Measurements from ENCODE around the gene ADGRV1.
"Not testable (repeated sequence)": the region's sequence is repeated elsewhere in the genome, so short reads cannot be mapped to it uniquely, and the experiment has no call there.

Gene ADGRV1

DNA sequence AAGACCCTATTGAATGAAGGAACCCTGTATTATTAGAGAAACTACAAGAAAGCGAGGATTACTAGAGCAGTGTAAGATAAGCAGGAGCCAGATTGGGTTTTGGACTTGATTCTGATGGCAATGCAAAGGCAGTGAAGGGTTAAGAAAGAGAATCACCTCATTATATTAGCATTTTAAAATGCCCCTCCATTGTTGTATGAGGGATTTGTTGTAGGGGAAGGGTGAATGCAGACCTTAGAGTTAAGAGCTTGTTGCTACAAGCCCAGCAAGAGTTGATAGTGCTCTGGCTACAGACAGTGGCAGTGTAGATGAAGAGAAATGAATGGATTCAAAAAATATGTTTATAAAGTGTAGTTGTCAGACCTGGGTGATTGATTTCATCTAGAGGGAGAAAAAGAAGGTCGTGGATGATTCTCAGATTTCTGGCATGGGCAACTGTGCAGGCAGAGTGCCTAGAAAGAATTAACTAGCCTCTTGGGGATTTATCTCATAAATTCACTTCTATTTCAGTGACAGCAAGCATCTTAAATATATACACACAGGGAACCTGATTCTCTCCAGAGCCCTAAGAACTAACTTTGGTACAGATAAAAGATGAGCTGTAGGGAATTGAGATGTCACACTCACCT is 479.7 kb downstream of the ADGRV1 start:
- Histone ChIP-seq H3F3A (ENCODE audit: control insufficient read depth, insufficient read depth) (no peaks in the 10 kb centered on the region), H3K9me2 (replicated peaks; ENCODE audit: control insufficient read depth, low read length) (no peaks in the 10 kb centered on the region), H3K27ac (ENCODE audit: low read depth, low read length) (no peak overlapping the region), H3K9me3 (ENCODE audit: control insufficient read depth, insufficient read depth, low read length) (no peaks in the 10 kb centered on the region), H3K4me3 (ENCODE audit: low read length) (no peak overlapping the region), H3K4me2 (ENCODE audit: low read length) (no peak overlapping the region), H4K20me1 (ENCODE audit: control insufficient read depth, insufficient read depth, low read depth, low read length) (no peaks in the 10 kb centered on the region), H3K36me3 (ENCODE audit: control insufficient read depth, low read length) (no peaks in the 10 kb centered on the region), H3K4me1 (ENCODE audit: control insufficient read depth, low read length) (no peaks in the 10 kb centered on the region), H3K27me3 (ENCODE audit: control insufficient read depth, low read length) (no peaks in the 10 kb centered on the region), H3K79me2 (ENCODE audit: control insufficient read depth, low read length) (no peaks in the 10 kb centered on the region)
- TF ChIP-seq, protein P1, sequence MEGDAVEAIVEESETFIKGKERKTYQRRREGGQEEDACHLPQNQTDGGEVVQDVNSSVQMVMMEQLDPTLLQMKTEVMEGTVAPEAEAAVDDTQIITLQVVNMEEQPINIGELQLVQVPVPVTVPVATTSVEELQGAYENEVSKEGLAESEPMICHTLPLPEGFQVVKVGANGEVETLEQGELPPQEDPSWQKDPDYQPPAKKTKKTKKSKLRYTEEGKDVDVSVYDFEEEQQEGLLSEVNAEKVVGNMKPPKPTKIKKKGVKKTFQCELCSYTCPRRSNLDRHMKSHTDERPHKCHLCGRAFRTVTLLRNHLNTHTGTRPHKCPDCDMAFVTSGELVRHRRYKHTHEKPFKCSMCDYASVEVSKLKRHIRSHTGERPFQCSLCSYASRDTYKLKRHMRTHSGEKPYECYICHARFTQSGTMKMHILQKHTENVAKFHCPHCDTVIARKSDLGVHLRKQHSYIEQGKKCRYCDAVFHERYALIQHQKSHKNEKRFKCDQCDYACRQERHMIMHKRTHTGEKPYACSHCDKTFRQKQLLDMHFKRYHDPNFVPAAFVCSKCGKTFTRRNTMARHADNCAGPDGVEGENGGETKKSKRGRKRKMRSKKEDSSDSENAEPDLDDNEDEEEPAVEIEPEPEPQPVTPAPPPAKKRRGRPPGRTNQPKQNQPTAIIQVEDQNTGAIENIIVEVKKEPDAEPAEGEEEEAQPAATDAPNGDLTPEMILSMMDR (IDR thresholded peaks at IDR 0.05; ENCODE audit: low read depth, low read length, poor library complexity, severe bottlenecking) = no peak
- no peak for TF ChIP-seq EZH2phosphoT487 (IDR thresholded peaks at IDR 0.05; ENCODE audit: borderline replicate concordance, low read length)

DNA sequence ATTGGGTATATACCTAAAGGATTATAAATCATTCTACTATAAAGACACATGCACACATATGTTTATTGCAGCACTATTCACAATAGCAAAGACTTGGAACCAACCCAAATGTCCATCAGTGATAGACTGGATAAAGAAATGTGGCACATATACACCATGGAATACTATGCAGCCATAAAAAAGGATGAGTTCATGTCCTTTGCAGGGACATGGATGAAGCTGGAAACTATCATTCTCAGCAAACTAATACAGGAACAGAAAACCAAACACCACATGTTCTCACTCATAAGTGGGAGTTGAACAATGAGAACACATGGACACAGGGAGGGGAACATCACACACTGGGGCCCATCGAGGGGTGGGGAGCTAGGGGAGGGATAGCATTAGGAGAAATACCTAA is 482.5 kb downstream of the ADGRV1 start:
- not testable (repeated sequence) for H3K27me3 ChIP-seq (ENCODE audit: control insufficient read depth, low read length); H3K36me3 ChIP-seq (ENCODE audit: control insufficient read depth, low read length); H4K20me1 ChIP-seq (ENCODE audit: control insufficient read depth, insufficient read depth, low read depth, low read length); H3K79me2 ChIP-seq (ENCODE audit: control insufficient read depth, low read length); H3K4me1 ChIP-seq (ENCODE audit: control insufficient read depth, low read length); H3K9me3 ChIP-seq (ENCODE audit: control insufficient read depth, insufficient read depth, low read length); H3K4me2 ChIP-seq (ENCODE audit: low read length); H3K4me3 ChIP-seq (ENCODE audit: low read length); H3F3A ChIP-seq (ENCODE audit: control insufficient read depth, insufficient read depth); H3K27ac ChIP-seq (ENCODE audit: low read depth, low read length); H3K9me2 ChIP-seq (replicated peaks; ENCODE audit: control insufficient read depth, low read length)

DNA sequence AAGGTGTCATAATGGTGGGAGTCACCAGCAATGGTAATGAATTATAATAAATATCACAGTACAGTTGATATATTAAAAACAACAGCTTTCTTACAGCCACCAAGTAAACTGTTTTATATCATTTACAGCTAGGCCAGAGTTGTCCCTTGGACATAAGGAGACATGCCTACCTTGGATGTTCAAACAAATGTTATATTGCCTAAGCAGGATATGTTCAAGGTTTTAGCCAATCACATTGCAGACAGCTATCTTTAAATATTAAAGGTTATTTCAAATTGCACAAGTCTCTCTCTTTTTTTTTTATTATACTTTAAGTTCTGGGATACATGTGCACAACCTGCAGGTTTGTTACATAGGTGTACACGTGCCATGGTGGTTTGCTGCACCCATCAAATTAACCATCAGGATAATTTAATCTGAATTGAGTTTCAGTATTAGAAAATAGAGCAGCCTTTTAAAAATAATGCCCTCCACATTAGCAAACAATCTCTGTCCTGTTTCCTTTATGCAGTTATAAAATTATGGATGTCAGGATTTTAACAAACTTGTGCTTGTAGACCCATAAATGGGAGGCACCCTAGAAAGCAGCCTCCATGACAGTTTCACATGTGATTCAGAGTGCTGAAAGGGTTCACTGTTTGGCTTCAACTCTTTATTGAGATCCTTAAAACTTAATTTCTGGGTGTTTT is 483.8 kb downstream of the ADGRV1 start:
- Histone ChIP-seq H3K27me3 (ENCODE audit: control insufficient read depth, low read length) (no peaks in the 10 kb centered on the region), H3K4me1 (ENCODE audit: control insufficient read depth, low read length) (no peaks in the 10 kb centered on the region), H3K9me2 (replicated peaks; ENCODE audit: control insufficient read depth, low read length) (no peaks in the 10 kb centered on the region), H3K27ac (ENCODE audit: low read depth, low read length) (no peak overlapping the region), H3K9me3 (ENCODE audit: control insufficient read depth, insufficient read depth, low read length) (no peaks in the 10 kb centered on the region), H3F3A (ENCODE audit: control insufficient read depth, insufficient read depth) (no peaks in the 10 kb centered on the region), H4K20me1 (ENCODE audit: control insufficient read depth, insufficient read depth, low read depth, low read length) (no peaks in the 10 kb centered on the region), H3K4me2 (ENCODE audit: low read length) (no peak overlapping the region), H3K4me3 (ENCODE audit: low read length) (no peak overlapping the region), H3K36me3 (ENCODE audit: control insufficient read depth, low read length) (no peaks in the 10 kb centered on the region), H3K79me2 (ENCODE audit: control insufficient read depth, low read length) (no peaks in the 10 kb centered on the region)
- no peak for TF ChIP-seq EZH2phosphoT487 (IDR thresholded peaks at IDR 0.05; ENCODE audit: borderline replicate concordance, low read length)
- TF ChIP-seq, protein P1 (IDR thresholded peaks at IDR 0.05; ENCODE audit: low read depth, low read length, poor library complexity, severe bottlenecking) = no peak

DNA sequence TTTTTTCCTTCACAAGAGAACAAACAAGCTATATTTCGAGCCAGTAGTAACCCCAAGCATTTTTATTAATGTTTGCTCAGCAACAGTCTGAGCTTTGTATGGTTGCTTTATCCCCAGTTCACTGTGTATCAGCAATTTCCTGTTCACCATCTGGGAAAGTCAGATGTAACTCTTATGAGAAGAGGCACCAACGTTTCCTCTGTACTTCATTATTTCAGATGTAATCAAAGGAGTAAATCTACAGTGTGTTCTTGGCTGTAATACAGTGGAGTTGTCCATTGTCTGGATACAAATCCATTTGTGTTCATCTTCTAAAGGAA is 484.3 kb downstream of the ADGRV1 start:
- no peak for TF ChIP-seq EZH2phosphoT487 (IDR thresholded peaks at IDR 0.05; ENCODE audit: borderline replicate concordance, low read length)
- TF ChIP-seq, protein P1 (IDR thresholded peaks at IDR 0.05; ENCODE audit: low read depth, low read length, poor library complexity, severe bottlenecking) = no peak
- Histone ChIP-seq H3K4me2 (ENCODE audit: low read length) (no peak overlapping the region), H3K27ac (ENCODE audit: low read depth, low read length) (no peak overlapping the region), H3F3A (ENCODE audit: control insufficient read depth, insufficient read depth) (no peaks in the 10 kb centered on the region), H3K27me3 (ENCODE audit: control insufficient read depth, low read length) (no peaks in the 10 kb centered on the region), H3K4me3 (ENCODE audit: low read length) (no peak overlapping the region), H3K4me1 (ENCODE audit: control insufficient read depth, low read length) (no peaks in the 10 kb centered on the region), H3K9me3 (ENCODE audit: control insufficient read depth, insufficient read depth, low read length) (no peaks in the 10 kb centered on the region), H3K9me2 (replicated peaks; ENCODE audit: control insufficient read depth, low read length) (no peaks in the 10 kb centered on the region), H3K36me3 (ENCODE audit: control insufficient read depth, low read length) (no peaks in the 10 kb centered on the region), H3K79me2 (ENCODE audit: control insufficient read depth, low read length) (no peaks in the 10 kb centered on the region), H4K20me1 (ENCODE audit: control insufficient read depth, insufficient read depth, low read depth, low read length) (no peaks in the 10 kb centered on the region)

Measured in DOHH2 (cell line).